DMS 273 (cell line): Measurements from ENCODE around the gene U2AF2.
"Not testable (repeated sequence)": the region's sequence is repeated elsewhere in the genome, so short reads cannot be mapped to it uniquely, and the experiment has no call there.

Source experiments
- DNase-seq: peaks from one replicate; lab custom pipeline; 2025; ENCODE audit not compliant: unreplicated experiment; lab: John Stamatoyannopoulos, UW

U2AF2 gene

DNA sequence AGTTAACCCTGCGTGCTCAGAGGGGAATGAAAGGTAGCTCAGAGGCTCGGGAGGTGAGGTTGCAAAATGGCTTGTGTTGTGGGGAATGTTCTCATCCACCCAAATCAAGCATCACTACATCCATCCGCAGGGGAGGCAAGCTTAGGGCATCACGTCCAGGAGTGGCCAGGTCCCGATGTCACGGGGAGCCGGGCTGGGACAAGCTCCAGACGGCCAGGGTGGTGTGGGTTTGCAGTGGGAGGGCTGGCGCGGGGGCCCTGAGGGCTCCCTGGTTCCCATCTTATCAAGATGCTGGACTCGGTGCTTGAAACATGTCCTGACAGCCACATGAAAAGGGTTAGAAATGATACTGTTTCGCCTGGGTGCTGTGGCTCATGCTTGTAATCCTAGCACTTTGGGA, 46.0 kb downstream of the U2AF2 start:
- DNase-seq = no peak

DNA sequence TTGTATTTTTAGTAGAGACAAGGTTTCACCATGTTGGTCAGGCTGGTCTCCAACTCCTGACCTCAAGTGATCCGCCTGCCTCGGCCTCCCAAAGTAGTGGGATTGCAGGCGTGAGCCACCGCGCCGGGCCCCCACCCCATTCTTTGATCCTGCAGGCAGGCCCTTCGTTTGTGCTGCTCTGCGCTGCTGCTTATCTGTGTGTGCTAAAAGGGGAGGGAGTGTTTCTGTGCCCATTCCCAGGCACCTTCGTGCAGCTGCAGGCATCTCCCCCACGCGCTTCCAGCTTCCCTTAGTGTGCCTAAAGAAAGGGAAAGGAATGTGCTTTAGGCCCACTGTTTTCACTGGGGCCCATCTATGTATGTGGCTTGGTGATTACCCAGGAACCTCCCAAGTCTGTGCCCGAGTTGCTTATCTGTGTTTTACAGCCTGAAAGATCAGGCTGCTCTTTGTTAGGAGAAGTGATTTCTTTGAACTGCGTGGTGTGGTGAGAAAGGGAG, 47.3 kb downstream of the U2AF2 start:
- DNase-seq = no peak

DNA sequence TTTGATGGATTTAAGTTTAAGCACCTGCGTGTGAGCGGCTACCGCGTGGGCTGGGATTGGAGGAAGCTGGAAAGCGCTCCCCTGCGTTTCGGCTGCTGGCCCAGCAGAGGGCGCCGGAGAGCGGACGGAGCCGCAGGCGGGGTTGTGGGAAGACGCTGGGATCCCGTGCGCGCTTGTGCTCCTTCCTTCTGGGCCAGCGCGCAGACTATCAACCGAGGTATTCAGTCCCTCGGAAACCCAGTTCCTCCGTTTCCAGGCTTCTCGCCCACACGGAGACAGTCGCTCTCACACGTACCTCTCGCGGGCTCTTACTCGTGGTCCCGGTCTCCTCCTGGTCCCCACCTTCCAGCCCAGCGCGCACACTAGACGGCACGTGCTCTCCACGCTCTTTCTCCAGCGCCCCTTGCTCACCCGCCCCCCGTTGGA, 49.0 kb downstream of the U2AF2 start:
- DNase-seq = no peak

DNA sequence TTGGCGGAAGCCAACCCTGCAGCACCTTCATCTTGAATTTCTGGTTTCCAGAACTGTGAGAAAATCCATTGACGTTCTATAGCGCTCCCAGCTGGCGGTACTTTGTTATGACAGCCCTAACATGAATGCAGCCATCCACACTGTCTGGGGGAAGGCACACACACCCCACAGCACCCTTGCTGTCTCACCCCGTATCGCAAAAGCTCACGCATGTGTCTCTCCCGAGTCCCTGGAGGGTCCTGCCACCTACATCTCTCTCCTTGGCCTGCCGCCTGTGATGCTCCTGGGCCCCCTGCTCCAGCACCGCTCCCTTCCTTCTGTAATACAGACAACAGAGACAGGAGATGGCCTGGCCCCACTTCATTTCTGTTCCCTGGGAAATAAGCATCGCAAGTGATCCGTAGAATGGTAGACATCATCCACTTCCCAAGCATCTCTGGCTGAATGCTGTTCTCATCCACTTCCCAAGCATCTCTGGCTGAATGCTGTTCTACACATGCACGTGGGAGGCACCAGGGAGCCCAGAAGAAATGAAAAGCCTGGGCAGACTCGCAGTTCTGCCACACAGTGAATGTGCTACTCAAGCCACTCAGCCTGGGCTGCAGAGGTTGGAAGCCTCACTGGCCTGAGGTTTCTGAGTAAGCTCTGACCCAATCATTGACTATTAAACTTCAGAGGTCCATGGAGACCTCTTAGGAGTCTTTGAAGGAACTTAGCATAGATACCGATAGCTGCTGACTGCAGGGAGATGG, 49.8 kb downstream of the U2AF2 start:
- no peak for DNase-seq

DNA sequence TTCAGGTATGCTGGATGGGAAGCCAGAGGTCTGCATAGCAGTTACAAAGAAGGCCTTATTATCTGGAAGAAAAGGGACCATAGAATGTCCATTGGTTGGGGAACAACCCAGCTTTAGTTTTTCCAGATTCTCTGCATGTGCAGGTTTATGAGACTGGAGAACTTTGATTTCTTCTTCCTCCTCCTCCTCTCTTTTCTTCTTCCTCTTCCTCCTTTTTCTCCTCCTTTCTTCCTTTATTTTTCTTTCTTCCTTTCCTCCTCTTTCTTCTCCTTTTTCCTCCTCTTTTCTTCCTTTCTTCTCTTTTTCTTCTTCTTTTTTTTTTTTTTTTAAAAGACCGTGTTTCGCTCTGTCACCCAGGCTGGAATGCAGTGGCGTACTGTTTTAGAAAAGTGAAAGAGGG, 51.1 kb downstream of the U2AF2 start:
- no peak for DNase-seq

DNA sequence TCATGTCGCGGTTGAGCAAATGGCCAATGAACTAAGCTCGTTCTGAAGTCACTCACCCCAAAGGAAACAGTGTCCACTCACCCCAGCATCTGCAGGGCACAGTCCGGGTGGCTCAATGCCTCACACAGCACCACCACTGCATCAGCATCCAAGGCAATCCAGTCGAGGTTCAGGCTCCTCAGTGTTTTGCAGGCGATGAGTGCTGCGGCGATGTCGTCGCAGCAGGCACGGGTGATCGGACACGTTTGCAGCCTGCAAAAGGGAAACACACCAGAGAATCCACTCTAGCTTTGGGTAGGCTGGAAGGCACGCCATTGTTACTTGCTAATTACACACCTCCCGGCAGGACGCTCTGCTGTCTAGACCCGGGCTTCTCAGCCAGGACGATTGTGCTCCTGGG, 56.9 kb downstream of the U2AF2 start:
- no peak for DNase-seq

DNA sequence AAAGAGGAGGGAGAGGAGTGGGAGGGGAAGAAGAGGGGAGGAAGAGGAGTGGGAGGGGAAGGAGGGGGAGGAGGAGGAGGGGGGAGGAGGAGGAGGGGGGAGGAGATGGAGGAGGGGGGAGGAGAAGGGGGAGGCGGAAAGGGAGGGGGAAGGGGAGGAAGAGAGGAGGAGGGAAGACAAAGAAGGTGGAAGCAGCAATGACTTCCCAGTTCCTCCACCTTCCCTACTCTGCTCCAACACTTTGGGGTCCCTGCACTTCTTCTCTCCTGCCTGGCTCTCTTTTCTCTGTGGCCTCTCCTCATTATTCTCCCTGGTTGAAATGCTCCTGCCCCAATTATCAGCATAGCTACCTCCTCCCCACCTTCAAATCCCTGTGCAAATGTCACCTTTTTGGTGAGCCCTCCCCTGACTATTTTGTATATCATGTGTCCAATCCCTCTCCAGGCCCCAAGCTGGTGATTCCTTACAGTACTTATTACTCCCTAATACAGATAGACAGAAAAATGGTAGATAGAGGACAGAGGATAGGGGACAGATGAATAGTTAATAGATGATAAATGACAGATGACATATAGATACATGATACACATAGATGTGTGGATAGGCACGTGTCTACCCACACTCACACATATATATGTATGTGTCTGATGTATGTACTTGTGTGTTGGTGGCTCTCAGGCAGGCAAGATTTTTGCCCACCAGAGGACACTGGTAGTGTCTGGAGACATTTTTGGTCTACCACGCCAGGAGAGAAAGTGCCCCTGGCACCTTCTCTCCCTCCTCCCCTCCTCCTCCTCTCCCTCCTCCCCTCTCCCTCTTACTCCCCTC, 58.2 kb downstream of the U2AF2 start:
- no peak for DNase-seq

DNA sequence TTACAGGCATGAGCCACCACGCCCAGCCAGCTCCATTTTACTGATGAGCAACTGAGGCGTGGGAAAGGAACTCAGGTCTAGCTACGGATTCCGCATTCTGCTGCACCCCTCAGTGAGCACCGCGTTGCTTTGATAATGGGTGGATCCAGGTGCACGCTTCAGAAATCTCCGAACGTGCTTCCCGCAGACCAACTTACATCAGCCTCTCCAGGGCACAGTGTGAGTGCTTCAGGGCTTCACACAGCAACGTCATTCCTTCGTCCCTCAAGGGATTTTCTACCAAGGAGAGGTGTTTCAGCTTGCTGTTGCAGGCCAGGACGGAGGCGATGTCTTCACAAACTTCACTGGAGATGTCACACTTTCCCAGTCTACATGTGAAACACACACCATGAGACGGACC, 61.7 kb downstream of the U2AF2 start:
- no peak for DNase-seq

DNA sequence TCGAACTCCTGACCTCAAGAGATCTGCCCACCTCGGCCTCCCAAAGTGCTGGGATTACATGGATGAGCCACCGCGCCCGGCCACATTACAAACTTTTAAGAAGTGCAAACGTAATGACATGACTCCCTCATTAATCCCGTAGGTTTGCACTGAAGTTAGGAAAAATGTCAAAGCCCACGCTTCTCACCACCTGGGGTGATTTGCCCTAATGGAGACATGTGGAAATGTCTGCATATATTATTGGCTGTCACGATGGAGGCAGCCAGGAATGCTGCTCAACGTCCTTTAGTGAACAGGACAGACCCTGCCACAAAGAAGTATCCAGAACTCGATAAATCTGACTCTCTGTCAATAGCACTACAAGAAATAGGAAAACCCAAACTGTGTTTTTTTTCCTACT, 62.4 kb downstream of the U2AF2 start:
- DNase-seq = no peak

DNA sequence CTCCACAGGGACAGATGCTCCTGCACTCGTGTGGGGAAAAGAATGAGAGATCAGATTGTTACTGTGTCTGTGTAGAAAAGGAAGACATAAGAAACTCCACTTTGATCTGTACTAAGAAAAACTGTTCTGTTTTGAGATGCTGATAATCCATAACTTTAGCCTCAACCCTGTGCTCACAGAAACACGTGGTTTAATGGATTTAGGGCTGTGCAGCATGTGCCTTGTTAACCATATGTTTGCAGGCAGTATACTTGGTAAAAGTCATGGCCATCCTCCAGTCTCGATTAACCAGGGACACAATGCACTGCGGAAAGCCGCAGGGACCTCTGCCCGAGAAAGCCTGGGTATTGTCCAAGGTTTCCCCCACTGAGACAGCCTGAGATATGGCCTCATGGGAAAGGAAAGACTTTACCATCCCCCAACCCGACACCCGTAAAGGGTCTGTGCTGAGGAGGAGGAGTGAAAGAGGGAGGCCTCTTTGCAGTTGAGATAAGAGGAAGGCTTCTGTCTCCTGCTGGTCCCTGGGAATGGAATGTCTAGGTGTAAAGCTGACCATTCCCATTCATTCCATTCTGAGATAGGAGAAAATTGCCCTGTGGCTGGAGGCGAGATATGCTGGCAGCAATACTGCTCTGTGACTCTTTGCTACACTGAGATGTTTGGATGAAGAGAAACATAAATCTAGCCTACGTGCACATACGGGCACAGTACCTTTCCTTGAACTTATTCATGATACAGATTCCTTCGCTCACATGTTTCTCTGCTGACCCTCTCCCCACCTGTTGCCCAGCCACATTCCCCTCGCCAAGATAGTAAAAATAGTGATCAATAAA, 63.3 kb downstream of the U2AF2 start:
- not testable (repeated sequence) for DNase-seq

DNA sequence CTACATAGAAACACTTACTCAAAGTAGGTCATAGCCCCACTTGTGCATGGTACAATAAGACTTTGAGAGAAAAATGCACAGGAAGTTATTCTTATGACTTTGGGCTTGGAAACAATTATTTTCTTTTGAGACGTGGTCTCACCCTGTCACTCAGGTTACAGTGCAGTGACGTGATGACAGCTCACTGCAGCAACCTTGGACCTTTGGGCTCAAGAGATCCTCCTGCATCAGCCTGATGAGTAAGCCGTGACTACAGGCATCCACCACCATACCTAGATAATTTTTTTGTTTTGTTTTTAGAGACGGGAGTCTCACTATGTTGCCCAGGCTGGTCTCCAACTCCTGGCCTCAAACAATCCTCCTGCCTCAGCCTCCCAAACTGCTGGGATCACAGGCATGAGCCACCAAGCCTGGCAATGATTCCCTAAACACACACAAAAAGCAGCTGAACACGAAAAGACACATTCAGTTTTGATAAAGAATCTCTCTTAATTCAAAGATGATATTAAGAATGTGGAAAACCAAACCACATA, 65.4 kb downstream of the U2AF2 start:
- DNase-seq = no peak

DNA sequence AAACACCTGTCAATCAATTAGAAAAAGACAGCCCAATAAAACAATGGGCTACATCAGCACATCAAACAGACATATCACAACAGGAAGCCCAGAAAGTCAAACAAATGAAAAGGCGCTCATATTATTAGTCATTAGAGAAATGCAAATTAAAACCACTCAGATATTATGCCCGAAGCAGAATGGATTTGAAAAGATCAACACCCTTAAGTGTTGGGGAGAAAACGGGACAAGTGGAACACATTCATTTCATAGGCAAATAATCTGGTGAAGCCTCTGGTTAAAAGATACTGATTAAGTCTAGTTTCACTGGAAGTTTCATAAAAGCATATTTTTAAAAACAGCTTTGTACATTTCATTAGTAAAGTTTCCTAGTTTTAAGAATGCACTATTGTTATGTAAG, 66.0 kb downstream of the U2AF2 start:
- no peak for DNase-seq

DNA sequence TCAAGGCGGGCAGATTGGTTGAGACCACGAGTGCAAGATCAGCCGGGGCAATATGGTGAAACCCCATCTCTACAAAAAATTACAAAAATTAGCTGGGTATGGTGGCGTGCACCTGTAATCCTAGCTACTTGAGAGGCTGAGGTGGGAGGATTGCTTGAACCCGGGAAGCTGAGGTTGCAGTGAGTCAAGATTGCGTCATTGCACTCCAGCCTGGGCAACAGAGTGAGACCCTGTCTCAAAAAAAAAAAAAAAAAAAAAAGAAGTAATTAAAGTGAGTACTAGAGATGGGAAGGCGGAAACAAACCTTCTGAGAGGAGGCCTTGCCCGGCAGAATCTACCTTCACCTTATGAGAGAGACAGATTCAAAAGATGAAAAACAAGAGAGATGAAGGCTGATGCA, 68.7 kb downstream of the U2AF2 start:
- DNase-seq = no peak
